Vagina (tissue), 2 donors: ENCODE results near the gene KLK2.

Source experiments
- POLR2A ChIP-seq, 2 donors: fragments of 450-650 bp; IDR thresholded peaks; one replicate each; pipeline ENCODE4 v1.6.1; 2017; ENCODE audit warnings: antibody characterized with exemption in 2 of 2, mild to moderate bottlenecking in 2 of 2, moderate library complexity in 2 of 2
- POLR2AphosphoS5 ChIP-seq, 2 donors: sonication (generic); formaldehyde crosslinking; IDR thresholded peaks; one replicate each; pipeline ENCODE4 v1.9.0; 2017; ENCODE audit warnings: antibody characterized with exemption in 2 of 2, mild to moderate bottlenecking in 2 of 2, low read depth in 1 of 2; ENCODE audit not compliant: insufficient read depth in 1 of 2

GRCh38 chr19:50876456-50876855 lies 3.2 kb downstream of the KLK2 start:
- TF ChIP-seq POLR2A (IDR thresholded peaks at IDR 0.05) (no peak), POLR2AphosphoS5 (IDR thresholded peaks at IDR 0.05; ENCODE audit: insufficient read depth in 1 of 2, low read depth in 1 of 2) (no peak)
